NCI-H226 (cell line): ENCODE data around the gene SMIM17.

Experiments used
- DNase-seq: peaks from one replicate; pipeline ENCODE4 v3.0.0-alpha.2; 2015

The SMIM17 gene

DNA sequence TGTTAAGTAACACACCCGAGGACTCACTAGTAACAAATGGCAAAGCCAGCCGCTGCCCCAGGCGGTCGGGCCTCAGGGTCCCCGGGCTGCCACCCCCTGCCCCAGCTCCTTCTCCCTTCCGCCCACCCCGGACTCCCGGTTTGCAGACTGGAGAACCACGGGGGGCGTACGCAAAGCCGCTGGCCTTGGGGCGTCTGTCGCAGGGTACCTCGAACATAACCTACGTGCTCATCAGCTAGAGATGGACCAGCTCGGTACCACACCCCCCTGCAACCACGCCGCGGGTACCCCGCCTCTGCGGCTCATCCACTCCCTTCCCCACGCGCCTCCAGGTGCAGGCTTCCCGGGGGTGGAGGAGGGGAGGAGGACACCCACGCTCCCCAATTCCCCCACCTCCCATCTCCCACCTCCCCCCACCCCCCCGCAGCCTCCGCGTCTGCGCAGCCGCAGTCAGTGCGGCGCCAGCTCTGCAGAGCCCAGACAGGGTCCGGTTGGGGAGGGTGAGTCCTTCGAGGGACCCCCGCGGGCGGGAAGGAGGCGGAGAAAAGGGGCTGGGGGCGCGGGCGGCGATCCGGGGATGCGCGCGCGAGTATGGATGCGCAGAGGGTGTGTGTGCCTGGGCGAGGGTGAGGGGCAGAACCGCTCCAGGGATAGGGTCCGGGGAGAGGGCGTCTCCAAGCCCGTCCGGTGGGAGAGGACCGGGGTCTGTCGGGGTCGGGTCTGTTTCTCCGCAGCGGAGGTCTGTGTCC is at the start of gene SMIM17:
TSS of gene SMIM17 (plus strand) at position 449 of the 749 bp plus-strand sequence. CDS start 2,509 bp downstream, outside the sequence.
- no peak for DNase-seq

DNA sequence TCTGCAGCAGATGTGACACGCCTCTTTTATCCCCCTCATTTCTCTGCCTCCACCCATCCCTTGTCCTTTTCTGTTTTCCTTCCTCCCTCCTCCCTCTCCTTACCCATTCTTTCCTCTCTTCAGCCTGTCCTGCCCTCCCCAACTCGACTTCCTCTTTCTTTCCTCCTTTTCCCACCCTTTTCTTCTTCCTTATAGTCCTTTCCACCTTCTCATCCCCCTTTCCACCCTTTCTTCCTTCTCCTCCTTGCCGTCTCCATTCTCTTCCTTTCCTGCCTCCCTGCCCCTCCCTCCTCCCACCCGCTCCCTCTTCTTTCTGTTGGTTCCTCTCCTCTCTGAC is 48.5 kb upstream of the SMIM17 start:
- DNase-seq: no peak

DNA sequence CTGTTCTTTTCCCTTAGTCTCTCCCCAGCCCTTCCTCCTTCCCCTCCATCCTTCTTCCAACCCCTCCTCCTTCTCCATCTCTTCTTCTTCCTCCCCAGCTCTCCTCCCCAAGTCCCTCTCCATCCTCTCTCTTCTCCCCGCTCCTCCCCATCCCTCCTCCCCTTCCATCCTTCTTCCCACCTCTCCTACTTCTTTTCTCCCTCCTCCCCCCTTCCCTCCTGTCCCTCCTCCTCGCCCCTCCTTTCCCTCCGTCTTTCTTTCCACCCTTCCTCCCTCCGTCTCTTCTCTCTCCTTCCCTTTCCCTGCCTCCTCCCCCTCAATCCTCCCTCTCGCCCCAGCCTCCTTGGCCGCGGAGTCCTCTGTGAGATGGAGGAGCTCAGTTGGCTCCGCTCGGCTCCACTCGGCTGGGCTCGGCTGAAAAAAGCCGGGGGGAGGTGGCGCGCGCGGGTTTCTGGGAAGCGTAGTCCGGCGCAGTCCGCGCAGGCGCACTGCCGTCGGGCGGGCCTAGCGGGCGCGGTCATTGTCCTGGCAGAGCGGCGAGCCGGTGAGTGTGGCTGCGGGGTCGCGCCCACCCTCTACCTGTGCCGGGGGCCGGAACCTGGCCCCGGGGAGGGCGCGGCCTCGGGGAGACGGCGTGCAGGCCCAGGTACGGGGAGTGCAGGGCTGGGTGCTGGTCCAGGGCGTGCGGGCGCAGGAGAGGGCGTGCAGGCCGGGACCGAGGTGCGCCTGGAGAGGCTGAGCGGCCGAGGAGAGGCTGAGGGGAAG is 48.0 kb upstream of the SMIM17 start, which contains the start of gene ZNF71:
TSS of gene ZNF71 (plus strand) at position 520 of the 765 bp plus-strand sequence. CDS start 6,257 bp downstream, outside the sequence.
- DNase-seq: no peak

DNA sequence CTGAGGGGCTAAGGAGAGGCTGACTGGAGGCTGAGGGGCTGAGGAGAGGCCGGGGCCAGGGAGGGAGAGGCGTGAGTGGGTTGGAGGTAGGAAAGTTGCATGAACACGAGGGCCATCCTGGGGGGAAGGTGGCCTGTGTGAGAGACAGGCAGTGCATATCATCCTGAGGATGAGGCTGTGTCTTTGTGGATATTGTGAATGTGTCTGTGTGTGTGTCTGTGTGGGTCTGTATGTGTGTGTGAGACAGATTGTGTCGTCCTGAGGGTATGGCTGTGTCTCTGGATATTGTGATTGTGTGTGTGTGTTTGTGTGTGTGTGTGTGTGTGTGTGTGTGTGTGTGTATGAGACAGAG is 47.4 kb upstream of the SMIM17 start:
- no peak for DNase-seq

- DNase-seq: no peak
Measured at GRCh38 chr19:56596676-56597075, 46.3 kb upstream of the SMIM17 start.

- DNase-seq: no peak
Measured at GRCh38 chr19:56597696-56598095, 45.3 kb upstream of the SMIM17 start.

DNA sequence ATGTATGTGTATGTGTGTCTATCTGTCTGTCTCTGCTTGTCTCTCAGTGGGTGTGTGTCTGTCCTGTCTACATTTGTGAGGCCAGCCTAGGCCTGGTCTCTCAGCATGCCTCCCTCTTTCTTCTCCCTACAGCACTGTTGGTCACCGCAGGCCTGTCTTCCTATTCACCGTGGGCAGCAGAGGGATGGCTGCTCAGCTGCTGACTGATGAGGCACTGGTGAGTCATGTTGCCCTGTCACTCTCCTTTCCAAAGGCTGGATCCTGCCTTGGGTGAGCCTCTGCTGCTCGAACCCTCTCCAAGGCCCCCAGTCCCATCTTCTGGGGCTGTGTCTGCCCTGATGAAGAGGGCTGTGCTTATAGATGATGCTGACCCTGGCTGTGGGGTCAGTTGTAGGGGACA is 41.6 kb upstream of the SMIM17 start:
- no peak for DNase-seq

DNA sequence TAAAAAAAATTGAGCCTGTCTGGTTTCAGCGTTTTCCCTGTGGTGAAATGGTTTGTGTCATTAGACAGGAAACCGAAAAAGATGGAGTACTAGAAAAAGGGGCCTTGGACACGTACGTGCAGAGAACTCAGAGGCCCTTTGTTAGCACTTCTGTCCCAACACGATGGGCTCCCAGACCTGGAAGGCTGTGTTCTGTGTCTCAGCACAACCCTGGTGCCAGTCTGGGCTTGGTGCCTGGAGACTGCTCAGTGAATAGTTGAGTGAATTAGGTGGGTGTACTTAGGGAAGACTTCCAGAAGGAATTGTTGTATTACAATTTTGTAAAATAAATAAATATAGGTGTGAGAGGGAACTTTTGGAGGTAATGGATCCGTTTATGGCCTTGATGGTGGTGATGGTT is 39.1 kb upstream of the SMIM17 start:
- no peak for DNase-seq

DNA sequence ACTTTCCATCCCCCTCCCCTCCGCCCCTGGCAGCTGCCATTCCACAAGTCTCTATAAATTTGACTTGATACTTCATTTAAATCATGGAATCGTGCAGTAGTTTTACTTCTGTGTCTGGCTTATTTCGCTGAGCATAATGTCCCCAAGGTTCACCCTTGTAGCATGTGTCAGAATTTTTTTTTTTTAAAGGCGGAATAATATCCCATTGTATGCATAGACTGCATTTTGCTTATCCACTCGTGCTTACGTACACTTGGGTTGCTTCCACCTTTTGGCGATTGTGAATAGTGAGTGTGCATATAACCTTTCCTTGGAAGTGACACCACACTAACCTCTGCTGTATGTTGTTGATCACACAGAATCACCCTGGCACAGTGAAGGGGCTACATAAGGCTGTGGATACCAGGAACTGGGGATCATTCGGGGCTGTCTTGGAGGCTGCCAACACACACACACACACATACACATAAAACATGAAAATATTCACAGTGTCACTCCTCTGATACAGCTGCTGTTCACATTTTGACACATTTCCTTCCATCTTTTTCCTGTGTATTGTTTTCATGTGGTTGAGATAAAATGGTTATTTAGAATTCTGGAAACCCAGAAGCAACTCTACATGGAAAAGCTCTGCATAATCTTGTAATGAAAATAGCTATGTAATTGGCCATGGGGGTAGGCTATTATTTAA is 34.5 kb upstream of the SMIM17 start:
- DNase-seq: no peak

DNA sequence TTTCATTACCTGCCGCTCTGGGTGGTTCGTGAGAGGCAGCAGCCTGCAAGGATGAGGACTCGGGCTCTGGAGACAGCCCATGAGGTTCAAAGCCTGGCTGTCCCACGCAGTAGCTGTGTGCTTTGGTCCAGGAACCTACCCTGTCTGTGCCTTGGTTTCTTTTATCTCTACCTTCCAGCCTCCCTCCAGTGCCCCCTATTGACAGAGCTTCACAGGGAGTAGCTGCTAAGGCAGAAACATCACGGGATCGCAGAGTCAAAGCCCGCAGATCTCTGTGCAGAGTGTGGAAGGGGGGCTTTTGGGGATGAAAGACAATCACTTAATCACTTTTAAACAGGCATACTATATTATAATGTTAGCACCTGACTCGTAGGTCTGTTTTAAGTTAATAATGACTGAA is 31.7 kb upstream of the SMIM17 start:
- no peak for DNase-seq

- DNase-seq: no peak
Measured at GRCh38 chr19:56612737-56613136, 30.2 kb upstream of the SMIM17 start.

GRCh38 chr19:56613639-56614038 is 29.3 kb upstream of the SMIM17 start:
- DNase-seq: no peak

- DNase-seq: no peak
Measured at GRCh38 chr19:56617531-56617930, 25.4 kb upstream of the SMIM17 start.

DNA sequence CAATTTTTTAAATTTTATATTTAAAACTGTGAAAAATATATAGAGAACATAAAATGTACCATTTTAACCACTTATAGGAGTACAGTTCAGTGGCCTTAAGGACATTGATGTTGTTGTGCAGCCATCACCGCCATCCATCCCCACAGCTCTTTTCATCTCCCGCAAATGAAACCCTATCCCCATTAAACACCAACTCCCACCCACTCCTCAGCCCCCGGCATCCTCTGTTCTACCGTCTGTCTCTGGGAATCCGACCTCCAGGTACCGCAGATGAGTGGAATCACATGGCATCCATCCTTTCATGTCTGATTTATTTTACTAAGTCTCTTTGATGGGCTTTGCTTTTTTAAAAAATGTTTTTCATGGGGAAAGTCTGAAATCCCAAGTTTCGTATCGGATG is 23.8 kb upstream of the SMIM17 start:
- DNase-seq: no peak

- no peak for DNase-seq
Measured at GRCh38 chr19:56622374-56622773, 20.6 kb upstream of the SMIM17 start.

DNA sequence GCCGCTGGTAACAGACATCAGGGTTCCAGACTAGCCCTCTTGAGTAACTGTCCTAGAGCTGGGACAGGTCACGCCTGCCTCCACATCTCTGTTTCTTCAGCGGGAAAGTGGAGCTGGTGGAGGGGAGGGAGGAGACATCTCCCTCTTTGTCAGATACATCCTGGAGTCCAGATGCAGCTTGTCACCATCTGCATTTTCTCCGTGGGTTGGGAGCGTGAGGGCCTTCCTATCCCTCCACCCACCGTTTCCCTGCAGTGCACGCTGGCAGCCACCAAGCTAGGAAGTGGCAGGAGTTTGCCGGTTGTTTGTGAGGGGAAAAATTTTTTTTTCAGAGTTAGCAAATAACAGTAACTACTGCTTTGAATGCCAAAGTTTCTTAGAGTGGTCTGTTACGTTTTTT is 20.0 kb upstream of the SMIM17 start:
- no peak for DNase-seq

DNA sequence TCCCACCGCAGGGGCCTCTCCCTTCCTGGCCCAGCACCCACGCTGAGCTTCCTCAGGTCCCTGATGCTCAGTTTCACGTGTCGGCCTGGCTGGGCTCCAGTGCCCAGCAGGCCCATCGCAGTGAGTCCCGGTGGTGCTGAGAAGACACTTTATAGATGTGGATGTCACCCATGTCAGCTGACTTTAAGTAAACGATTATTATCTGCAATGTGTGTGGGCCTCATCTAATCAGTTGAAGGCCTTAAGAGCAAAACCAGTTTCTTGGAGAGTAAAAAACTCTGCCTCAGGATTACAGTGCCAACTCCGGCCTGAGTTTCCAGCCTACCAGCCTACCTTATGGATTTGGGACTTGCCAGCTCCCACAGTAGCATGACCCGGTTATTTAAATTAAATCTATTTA is 17.3 kb upstream of the SMIM17 start:
- DNase-seq: no peak

DNA sequence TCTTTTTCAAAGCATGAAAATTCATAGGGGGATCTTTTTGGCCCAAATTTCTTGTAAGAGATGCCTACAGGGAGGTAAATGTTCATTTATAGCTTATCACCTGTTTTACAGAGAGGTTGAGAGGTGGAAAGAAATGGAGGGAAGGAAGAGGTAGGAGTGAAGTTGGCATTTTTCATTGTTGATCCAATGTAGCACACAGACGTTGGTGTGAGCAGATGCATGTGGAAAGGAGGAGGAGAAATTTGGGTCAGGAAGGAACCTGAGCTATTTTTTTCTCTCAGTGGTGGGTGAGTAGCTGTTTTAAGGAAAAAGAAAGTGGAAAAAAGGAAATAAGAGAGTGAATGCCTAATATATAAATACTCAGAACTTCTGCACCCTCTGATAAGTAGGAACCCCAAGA is 9.9 kb upstream of the SMIM17 start:
- DNase-seq: no peak

- peak; percentile 45 for DNase-seq
Measured at GRCh38 chr19:56637976-56638555, 4.9 kb upstream of the SMIM17 start.

GRCh38 chr19:56639217-56639616 is 3.7 kb upstream of the SMIM17 start:
- no peak for DNase-seq

DNA sequence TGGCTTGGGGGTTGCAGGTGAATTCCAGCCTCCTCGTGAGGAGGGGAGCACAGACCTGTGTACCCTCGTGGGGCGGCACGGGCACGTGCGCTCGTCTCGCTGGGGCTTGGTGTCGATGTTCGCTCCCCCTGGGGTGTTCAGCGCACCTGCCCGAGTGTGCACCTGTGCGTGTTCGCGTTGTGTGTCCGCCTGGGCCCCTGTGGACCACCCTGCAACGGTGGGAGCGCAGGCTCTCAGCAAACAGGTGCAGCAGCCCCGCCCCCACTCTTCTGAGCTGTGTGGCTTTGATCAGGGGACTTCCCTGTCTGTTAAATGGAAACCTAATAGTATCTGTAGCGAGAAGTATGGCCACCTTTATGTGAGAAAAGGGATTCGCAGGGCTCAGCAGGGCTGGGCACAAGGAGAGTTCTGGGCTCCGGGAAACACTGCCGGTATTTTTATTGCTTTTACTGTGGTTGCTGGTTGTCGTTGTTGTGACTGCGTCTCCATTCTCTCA is 549 bp downstream of the SMIM17 start:
- no peak for DNase-seq

DNA sequence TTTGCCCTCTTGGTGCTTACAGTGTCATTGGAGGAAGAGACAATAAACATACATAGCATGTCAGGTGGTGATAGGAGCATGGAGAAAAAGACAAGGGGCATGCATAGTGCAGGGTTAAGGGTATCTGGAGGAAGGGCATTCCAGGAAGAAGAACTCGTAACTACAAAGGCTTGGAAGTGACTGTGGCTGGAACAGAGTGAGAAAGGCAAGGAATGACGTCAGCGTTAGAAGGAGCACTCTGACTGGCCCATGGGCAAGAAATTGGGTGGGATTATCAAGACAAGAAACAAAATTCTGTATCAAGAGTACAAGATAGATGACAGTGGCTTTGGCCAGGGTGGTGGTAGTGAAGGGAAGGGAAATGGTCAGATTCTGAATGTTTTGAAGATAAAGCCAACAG is 11.2 kb downstream of the SMIM17 start:
- no peak for DNase-seq

DNA sequence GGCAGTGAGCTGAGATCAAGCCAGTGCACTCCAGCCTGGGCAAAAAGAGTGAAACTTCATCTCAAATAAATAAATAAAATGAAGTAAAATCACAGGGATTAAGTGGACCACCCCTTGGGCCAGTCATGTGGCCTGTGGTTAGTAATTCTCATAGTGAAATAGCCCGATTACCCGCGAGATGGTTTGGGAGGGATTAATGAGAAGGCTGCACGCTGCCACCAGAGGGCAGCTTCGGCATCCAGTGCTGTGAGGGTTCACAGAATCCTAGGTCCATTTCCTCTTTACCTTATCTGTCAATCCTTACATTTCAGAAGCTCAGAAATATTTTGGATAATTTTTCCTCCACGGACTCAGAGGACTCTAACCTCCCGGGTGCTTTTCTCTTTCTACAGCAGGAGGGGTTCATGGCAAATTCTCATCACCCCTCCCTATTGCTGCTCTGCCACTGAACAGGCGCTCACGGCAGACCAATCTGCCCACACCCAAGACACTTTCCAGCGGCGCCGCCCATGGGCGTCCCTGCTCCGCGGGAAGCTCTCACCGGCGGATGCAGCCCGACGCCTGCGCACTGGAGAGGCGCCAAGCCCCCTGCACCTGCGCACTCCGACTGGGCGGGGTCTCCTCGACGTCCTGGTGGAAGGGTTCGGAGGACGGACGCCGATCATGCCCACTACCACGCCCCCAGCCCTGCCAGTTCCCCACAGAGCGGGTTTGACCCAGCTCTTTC is 17.6 kb downstream of the SMIM17 start:
- no peak for DNase-seq
